Adrenal gland (tissue), 12 donors: ENCODE results near the gene KCTD13. TPM values are rescaled to one million over a fixed set of nuclear protein-coding genes. Genes with fewer than 3 reads are reported as not detected.
"Not testable (repeated sequence)": the region's sequence is repeated elsewhere in the genome, so short reads cannot be mapped to it uniquely, and the experiment has no call there.

Source experiments
- DNase-seq, 7 donors: peaks; one replicate each; pipeline ENCODE4 v3.0.0-alpha.2; 2019 to 2020
- H3K27ac ChIP-seq, 5 donors: fragments of 200-600 bp; sonication (generic) in 4 of 5; 1 replicate in 3 of 5; 2 replicates in 2 of 5; pipeline versions ENCODE4 v1.5.1 to v1.8.0; 2016 to 2020; ENCODE audit warnings: mild to moderate bottlenecking in 1 of 5
- H3K27me3 ChIP-seq: fragments of 200-600 bp; 2 replicates; pipeline ENCODE4 v1.8.0; 2021
- H3K36me3 ChIP-seq, 2 donors: fragments of 200-600 bp; replicated peaks in 1 of 2; 1 replicate in 1 of 2; 2 replicates in 1 of 2; pipeline versions ENCODE4 v1.5.1 to v1.8.0; 2018 to 2022
- H3K4me1 ChIP-seq, 2 donors: fragments of 200-600 bp; replicated peaks in 1 of 2; 1 replicate in 1 of 2; 2 replicates in 1 of 2; pipeline versions ENCODE4 v1.5.1 to v1.8.0; 2018 to 2021
- H3K4me3 ChIP-seq, 4 donors: fragments of 200-600 bp; sonication (generic) in 3 of 4; one replicate each; pipeline ENCODE4 v1.5.1; 2016 to 2018
- H3K9me3 ChIP-seq, 3 donors: fragments of 200-600 bp; sonication (generic) in 1 of 3; replicated peaks in 1 of 3; 1 replicate in 2 of 3; 2 replicates in 1 of 3; pipeline versions ENCODE4 v1.5.1 to v1.8.0; 2016 to 2021
- POLR2A ChIP-seq, 2 donors: fragments of 450-650 bp; IDR thresholded peaks; one replicate each; pipeline ENCODE4 v1.6.1; 2017; ENCODE audit warnings: antibody characterized with exemption in 2 of 2, mild to moderate bottlenecking in 2 of 2, moderate library complexity in 1 of 2
- WGBS, 4 donors: extraction: QIAGEN DNeasy Blood & Tissue Kit in 2 of 4; methylation state at CpG; one replicate each; pipeline versions ENCODE4 v1.1.5 to v1.1.7; 2013 to 2017; 5-methylcytosine and 5-hydroxymethylcytosine counted together
- intact Hi-C, 2 donors: fragments of 100-400 bp; cut with DNase I; formaldehyde crosslinking; loops; one replicate each; pipeline versions ENCODE4 v1.14.1 to v1.15.0; 2022 to 2023
- polyA plus RNA-seq, 3 donors: library from polyadenylated mRNA; stranded (reverse); fragments of 200-250 nt in 2 of 3; fragments of 350-450 nt in 1 of 3; fragmentation: Illumina TruSeq in 1 of 3; extraction: RNeasy Lipid Tissue Mini Kit (QIAGEN cat#74804) in 1 of 3; gene quantifications; one replicate each; pipeline ENCODE4 v1.2.3, GENCODE V29; 2013 to 2014
- total RNA-seq, 9 donors: library from RNA; depleted of rRNA in 4 of 9; stranded (reverse); fragments of >200 nt in 4 of 9; fragments of 120-200 nt in 1 of 9; fragmentation: NEBNext Ultra II Directional in 1 of 9; extraction: Animal tissue kit (Norgen Biotek cat#: 25700) in 1 of 9; gene quantifications; one replicate each; pipeline versions ENCODE4 v1.1.0 to v1.2.4, GENCODE V29; 2013 to 2023
- TF ChIP-seq, protein P1 (sequence below), 6 experiments: fragments of 450-650 bp in 4 of 6; fragments of 200-600 bp in 2 of 6; sonication (generic) in 1 of 6; IDR thresholded peaks; 1 replicate in 5 of 6; 2 replicates in 1 of 6; pipeline versions ENCODE4 v1.5.1 to v1.8.0; 2016 to 2021; ENCODE audit warnings: antibody characterized with exemption in 6 of 6, mild to moderate bottlenecking in 2 of 6, moderate library complexity in 1 of 6
- donor health status: healthy with polysubstance abuse.
- donor health status: Bipolar disorder and iron deficiency.
- donor health status: DM: yes; HTN: yes; CAD: no.
- donor health status: DM: no; HTN: no; CAD: no.
- donor health status: DM: no; HTN: no; CAD: no.
- donor health status: DM: yes; HTN: yes; CAD: no.

The KCTD13 gene
- total and polyA plus RNA-seq, 12 donors, result 6.2 to 39.4 (median 21.4) TPM

DNA sequence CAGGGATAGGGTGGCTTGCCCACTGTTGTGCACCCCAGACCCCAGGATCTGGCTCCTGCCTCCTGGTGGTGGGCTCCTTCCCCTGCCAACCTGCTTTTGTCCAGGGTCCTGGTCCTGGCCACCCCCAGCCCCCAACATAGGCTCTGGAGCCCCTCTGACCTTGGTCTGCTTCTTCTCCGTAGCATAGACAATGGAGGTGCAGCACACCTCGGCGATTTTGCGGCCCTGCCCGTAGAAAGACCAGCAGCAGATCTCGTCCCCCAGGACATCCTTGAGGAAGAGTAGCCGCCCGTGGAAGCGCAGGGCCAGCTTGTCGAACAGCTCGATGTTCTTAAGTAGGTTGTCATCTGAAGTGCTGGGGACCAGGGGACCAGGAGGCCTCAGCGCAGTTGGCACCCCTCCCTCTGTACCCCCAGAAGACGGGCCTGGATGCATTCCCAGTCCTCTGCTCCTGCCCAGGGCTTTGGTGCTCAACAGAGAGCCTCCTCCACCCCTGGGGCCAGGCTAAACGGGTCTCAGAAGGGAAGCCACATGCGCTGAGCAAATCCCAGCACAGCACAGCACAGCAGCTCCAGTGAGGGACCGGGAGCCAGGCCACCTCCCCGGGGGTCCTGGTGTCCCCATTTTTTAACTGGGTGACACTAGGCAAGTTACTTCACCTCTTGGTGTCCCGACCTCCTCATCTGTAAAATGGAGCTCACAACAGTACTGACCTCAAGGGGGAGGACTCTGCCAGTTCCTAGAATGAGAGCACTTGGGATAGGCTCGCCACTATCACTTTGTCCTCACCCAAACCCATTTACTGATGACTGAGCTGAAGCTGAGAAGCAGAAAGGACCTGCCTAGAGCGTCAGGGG lies 15.0 kb downstream of the KCTD13 start:
- Histone ChIP-seq H3K27ac (no peak overlapping the region), H3K4me1 (no peaks in the 10 kb centered on the region), H3K27me3 (no peaks in the 10 kb centered on the region), H3K36me3 (no peaks in the 10 kb centered on the region), H3K9me3 (no peaks in the 10 kb centered on the region), H3K4me3 (no peak overlapping the region)
- TF ChIP-seq, protein P1, sequence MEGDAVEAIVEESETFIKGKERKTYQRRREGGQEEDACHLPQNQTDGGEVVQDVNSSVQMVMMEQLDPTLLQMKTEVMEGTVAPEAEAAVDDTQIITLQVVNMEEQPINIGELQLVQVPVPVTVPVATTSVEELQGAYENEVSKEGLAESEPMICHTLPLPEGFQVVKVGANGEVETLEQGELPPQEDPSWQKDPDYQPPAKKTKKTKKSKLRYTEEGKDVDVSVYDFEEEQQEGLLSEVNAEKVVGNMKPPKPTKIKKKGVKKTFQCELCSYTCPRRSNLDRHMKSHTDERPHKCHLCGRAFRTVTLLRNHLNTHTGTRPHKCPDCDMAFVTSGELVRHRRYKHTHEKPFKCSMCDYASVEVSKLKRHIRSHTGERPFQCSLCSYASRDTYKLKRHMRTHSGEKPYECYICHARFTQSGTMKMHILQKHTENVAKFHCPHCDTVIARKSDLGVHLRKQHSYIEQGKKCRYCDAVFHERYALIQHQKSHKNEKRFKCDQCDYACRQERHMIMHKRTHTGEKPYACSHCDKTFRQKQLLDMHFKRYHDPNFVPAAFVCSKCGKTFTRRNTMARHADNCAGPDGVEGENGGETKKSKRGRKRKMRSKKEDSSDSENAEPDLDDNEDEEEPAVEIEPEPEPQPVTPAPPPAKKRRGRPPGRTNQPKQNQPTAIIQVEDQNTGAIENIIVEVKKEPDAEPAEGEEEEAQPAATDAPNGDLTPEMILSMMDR (IDR thresholded peaks at IDR 0.05), result no peak
- TF ChIP-seq POLR2A (IDR thresholded peaks at IDR 0.05), result no peak
- 85 to 89% (median 85%) methylated on average over 8 to 20 of the region's 20 CpGs for WGBS, 4 donors
- DNase-seq, result no peak
- intact Hi-C loops, result no loop called here

DNA sequence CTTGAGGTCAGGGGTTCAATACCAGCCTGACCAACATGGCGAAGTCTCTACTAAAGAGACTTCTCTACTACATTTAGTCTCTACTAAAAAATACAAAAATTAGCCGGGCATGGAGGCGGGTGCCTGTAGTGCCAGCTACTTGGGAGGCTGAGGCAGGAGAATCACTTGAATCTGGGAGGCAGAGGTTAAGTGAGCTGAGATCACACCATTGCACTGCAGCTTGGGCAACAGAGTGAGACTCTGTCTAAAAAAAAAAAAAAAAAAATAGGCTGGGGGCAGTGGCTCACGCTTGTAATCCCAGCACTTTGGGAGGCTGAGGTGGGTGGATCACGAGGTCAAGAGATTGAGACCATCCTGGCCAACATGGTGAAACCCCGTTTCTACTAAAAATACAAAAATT lies 16.2 kb downstream of the KCTD13 start:
- H3K27ac ChIP-seq, H3K27me3 ChIP-seq, H3K9me3 ChIP-seq, H3K4me3 ChIP-seq, intact Hi-C loops, DNase-seq, H3K4me1 ChIP-seq, H3K36me3 ChIP-seq: not testable (repeated sequence)
- WGBS, 4 donors, result 79 to 91% (median 84%) methylated on average over 6 of the region's 6 CpGs

DNA sequence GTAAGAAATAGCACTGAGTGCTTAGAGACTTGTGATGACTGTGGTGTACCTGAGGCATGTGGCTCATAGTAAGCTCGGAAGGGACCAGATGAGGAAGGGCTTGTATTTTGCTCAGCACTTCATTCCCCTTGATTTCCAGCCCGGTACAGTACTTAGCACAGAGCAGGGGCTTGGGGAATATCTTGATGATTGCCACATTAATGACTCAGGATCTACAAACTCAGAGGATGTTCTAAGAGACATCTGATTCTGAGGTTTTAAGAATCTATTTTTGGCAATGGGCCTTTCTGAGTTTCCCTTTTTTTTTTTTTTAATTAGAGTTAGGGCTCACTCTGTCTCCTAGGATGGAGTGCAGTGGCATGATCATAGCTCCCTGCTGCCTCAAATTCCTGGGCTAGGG lies 16.6 kb downstream of the KCTD13 start:
- 72 to 88% (median 78%) methylated on average over 2 of the region's 2 CpGs for WGBS, 4 donors

DNA sequence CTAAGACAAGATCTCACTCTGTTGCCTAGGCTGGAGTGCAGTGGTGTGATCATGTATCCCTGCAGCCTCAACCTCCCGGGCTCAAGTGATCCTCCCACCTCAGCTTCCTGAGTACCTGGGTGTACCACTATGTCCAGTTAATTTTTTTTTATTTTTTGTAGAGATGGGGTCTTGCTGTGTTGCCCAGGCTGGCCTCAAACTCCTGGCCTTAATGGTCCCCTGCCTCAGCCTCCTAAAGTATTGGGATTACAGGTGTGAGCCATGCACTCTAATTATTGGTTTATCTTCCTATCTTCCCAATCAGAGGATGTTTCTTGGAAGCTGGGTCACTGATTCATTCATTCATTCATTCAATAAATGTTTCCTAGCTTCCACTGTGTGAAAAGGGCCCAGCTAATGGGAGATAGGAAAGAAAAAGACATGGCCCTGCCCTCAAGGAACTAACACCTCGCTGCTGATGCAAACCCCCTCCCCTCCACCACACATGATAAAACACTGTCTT lies 17.3 kb downstream of the KCTD13 start:
- no peaks in the 10 kb centered on the region for H3K27me3 ChIP-seq
- no peak for TF ChIP-seq POLR2A (IDR thresholded peaks at IDR 0.05)
- TF ChIP-seq, protein P1 (IDR thresholded peaks at IDR 0.05), result no peak
- no peak overlapping the region for H3K27ac ChIP-seq
- no peaks in the 10 kb centered on the region for H3K9me3 ChIP-seq
- DNase-seq, result no peak
- 81 to 95% (median 87%) methylated on average over 2 of the region's 2 CpGs for WGBS, 4 donors
- H3K4me3 ChIP-seq, result no peak overlapping the region
- no peaks in the 10 kb centered on the region for H3K36me3 ChIP-seq
- intact Hi-C loops, result no loop called here
- H3K4me1 ChIP-seq, result no peaks in the 10 kb centered on the region

More for the DNA sequence above, 16.6 kb downstream of the KCTD13 start:
- intact Hi-C loops, result no loop called here
- H3K4me1 ChIP-seq, result no peaks in the 10 kb centered on the region
- no peak for DNase-seq
- H3K36me3 ChIP-seq, result no peaks in the 10 kb centered on the region
- no peak overlapping the region for H3K27ac ChIP-seq
- H3K27me3 ChIP-seq, result no peaks in the 10 kb centered on the region
- H3K4me3 ChIP-seq, result no peak overlapping the region
- H3K9me3 ChIP-seq, result no peaks in the 10 kb centered on the region
- TF ChIP-seq POLR2A (IDR thresholded peaks at IDR 0.05), result no peak
- TF ChIP-seq, protein P1 (IDR thresholded peaks at IDR 0.05), result no peak
